PC-3 (cell line): ENCODE measurements around the gene DMD.

Source experiments
- EZH2 ChIP-seq: fragments of 300-600 bp; sonication (generic); IDR thresholded peaks from one replicate; pipeline ENCODE4 v1.6.1; 2017; ENCODE audit warnings: antibody characterized with exemption, mild to moderate bottlenecking, low read length; ENCODE audit not compliant: unreplicated experiment
- TF ChIP-seq, protein P1 (sequence below): fragments of 300-600 bp; sonication (generic); conservative IDR thresholded peaks from 2 replicates; pipeline ENCODE4 v1.5.1; 2017; ENCODE audit warnings: antibody characterized with exemption, low read depth, mild to moderate bottlenecking, low read length

DNA sequence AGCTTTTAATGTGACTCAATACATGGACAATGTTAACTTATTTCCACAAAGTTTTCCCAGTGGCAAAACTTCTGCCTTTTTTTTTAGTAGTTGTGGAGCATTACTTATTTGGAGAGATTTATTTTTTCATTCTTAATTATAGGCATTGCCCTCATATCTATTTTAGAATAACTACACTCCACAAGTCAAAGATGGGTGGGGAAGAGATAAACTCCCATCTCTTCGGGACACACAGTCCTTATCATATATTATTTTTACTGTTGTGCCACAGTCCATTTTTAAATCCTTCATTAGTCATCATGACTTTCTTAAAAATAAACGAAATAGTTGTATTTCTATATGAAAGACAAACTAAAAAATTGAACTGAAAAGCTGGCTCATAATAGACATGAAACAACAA lies 1.2 kb downstream of the DMD start:
- TF ChIP-seq, protein P1, sequence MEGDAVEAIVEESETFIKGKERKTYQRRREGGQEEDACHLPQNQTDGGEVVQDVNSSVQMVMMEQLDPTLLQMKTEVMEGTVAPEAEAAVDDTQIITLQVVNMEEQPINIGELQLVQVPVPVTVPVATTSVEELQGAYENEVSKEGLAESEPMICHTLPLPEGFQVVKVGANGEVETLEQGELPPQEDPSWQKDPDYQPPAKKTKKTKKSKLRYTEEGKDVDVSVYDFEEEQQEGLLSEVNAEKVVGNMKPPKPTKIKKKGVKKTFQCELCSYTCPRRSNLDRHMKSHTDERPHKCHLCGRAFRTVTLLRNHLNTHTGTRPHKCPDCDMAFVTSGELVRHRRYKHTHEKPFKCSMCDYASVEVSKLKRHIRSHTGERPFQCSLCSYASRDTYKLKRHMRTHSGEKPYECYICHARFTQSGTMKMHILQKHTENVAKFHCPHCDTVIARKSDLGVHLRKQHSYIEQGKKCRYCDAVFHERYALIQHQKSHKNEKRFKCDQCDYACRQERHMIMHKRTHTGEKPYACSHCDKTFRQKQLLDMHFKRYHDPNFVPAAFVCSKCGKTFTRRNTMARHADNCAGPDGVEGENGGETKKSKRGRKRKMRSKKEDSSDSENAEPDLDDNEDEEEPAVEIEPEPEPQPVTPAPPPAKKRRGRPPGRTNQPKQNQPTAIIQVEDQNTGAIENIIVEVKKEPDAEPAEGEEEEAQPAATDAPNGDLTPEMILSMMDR, result no peak
- TF ChIP-seq EZH2, result no peak
